Caco-2 (cell line): ENCODE measurements around the gene HGD. TPM values are rescaled to one million over a fixed set of nuclear protein-coding genes. Genes with fewer than 3 reads are reported as not detected.

Experiments used
- Bru-seq: library from RNA; stranded (reverse); fragments of 400-500 nt; gene quantifications from one replicate; lab custom pipeline; 2021; lab: Mats Ljungman, UMichigan
- BruChase-seq, 2 experiments: library from RNA; stranded (reverse); fragments of 400-500 nt; gene quantifications; one replicate each; lab custom pipeline; 2021; lab: Mats Ljungman, UMichigan
- BruUV-seq: library from RNA; stranded (reverse); fragments of 400-500 nt; replicated peaks from 2 replicates; lab custom pipeline; 2021; lab: Mats Ljungman, UMichigan
- CTCF ChIA-PET: fragments of 300-600 bp; sonication (Branson Sonifier 250); formaldehyde crosslinking; loops from one replicate; lab custom pipeline; 2022; ENCODE audit warnings: antibody characterized with exemption; lab: Charles Lee
- POLR2A ChIA-PET: fragments of 300-600 bp; sonication (Branson Sonifier 250); formaldehyde crosslinking; loops from one replicate; lab custom pipeline; 2022; ENCODE audit warnings: antibody characterized with exemption; lab: Charles Lee
- DNase-seq, 2 experiments: peaks; one replicate each; pipeline versions ENCODE4 v3.0.0 to v3.0.0-alpha.2; 2020 to 2022
- H3K27me3 ChIP-seq: replicated peaks from 2 replicates; pipeline ENCODE4 v1.6.0; 2011; ENCODE audit warnings: low read length; ENCODE audit not compliant: control insufficient read depth, insufficient read depth
- H3K36me3 ChIP-seq: 2 replicates; pipeline ENCODE4 v1.5.1; 2011; ENCODE audit warnings: low read length; ENCODE audit not compliant: control insufficient read depth, insufficient read depth
- H3K4me1 ChIP-seq: fragments of 250-450 bp; sonication (Bioruptor Pico); 2 replicates; pipeline ENCODE4 v1.5.1; 2020; ENCODE audit warnings: mild to moderate bottlenecking
- H3K4me3 ChIP-seq: 2 replicates; pipeline ENCODE4 v1.5.1; 2011; ENCODE audit warnings: low read depth, mild to moderate bottlenecking, control low read depth, low read length
- H3K9me3 ChIP-seq: fragments of 250-450 bp; sonication (Bioruptor Pico); 2 replicates; pipeline ENCODE4 v1.5.1; 2020; ENCODE audit warnings: mild to moderate bottlenecking, moderate library complexity
- H3K27ac Mint-ChIP-seq: one replicate; pipeline ENCODE4 v1.8.0; 2022; ENCODE audit warnings: mixed read lengths; ENCODE audit not compliant: unreplicated experiment
- H3K27me3 Mint-ChIP-seq: one replicate; pipeline ENCODE4 v1.8.0; 2022; ENCODE audit warnings: mixed read lengths; ENCODE audit not compliant: insufficient read depth, unreplicated experiment
- H3K36me3 Mint-ChIP-seq: one replicate; pipeline ENCODE4 v1.8.0; 2022; ENCODE audit warnings: mild to moderate bottlenecking, mixed read lengths; ENCODE audit not compliant: insufficient read depth, unreplicated experiment
- H3K4me1 Mint-ChIP-seq: one replicate; pipeline ENCODE4 v1.8.0; 2022; ENCODE audit warnings: low read depth, mixed read lengths; ENCODE audit not compliant: unreplicated experiment
- H3K4me3 Mint-ChIP-seq: one replicate; pipeline ENCODE4 v1.8.0; 2022; ENCODE audit warnings: mild to moderate bottlenecking, moderate library complexity, mixed read lengths; ENCODE audit not compliant: unreplicated experiment
- H3K9me3 Mint-ChIP-seq: one replicate; pipeline ENCODE4 v1.8.0; 2022; ENCODE audit warnings: mixed read lengths; ENCODE audit not compliant: unreplicated experiment
- intact Hi-C: fragments of 100-400 bp; cut with micrococcal nuclease; formaldehyde crosslinking; loops from one replicate; pipeline ENCODE4 v1.10.0; 2022; ENCODE audit not compliant: unreplicated experiment
- long read RNA-seq: library from polyadenylated mRNA; stranded (forward); transcript quantifications from one replicate; pipeline ENCODE4 v2.0.0, GENCODE V29; 2022
- total RNA-seq: library from RNA; stranded (reverse); gene quantifications from 2 replicates; pipeline ENCODE4 v1.2.3, GENCODE V29; 2022
- TF ChIP-seq, protein P1 (sequence below), 2 experiments: fragments of 200-600 bp in 1 of 2; IDR thresholded peaks; 1 replicate in 1 of 2; 2 replicates in 1 of 2; pipeline versions ENCODE4 v1.5.1 to v1.8.0; 2011 to 2022; ENCODE audit warnings: antibody characterized with exemption in 1 of 2, control low read depth in 1 of 2, inconsistent platforms in 1 of 2, low read depth in 1 of 2, low read length in 1 of 2, mild to moderate bottlenecking in 1 of 2, moderate library complexity in 1 of 2; ENCODE audit not compliant: insufficient read depth in 1 of 2, severe bottlenecking in 1 of 2, unreplicated experiment in 1 of 2

Gene HGD, protein sequence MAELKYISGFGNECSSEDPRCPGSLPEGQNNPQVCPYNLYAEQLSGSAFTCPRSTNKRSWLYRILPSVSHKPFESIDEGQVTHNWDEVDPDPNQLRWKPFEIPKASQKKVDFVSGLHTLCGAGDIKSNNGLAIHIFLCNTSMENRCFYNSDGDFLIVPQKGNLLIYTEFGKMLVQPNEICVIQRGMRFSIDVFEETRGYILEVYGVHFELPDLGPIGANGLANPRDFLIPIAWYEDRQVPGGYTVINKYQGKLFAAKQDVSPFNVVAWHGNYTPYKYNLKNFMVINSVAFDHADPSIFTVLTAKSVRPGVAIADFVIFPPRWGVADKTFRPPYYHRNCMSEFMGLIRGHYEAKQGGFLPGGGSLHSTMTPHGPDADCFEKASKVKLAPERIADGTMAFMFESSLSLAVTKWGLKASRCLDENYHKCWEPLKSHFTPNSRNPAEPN
- total RNA-seq (76.3 and 102 TPM in 2 replicates), Bru-seq, nascent RNA (percentile 91 among the genes with signal in this experiment), BruChase-seq, experiment 1, labeled RNA remaining after a 2-hour chase (percentile 87 among the genes with signal in this experiment), BruChase-seq, experiment 2, labeled RNA remaining after a 6-hour chase (percentile 81 among the genes with signal in this experiment)
- long read RNA-seq, transcript HGD-201 (14 exons, 2,005 nt), result major isoform, 78 of 152 reads
- long read RNA-seq, partial matches to known transcripts, result 18 of 152 reads
- long read RNA-seq, other reads (novel, unspliced or antisense), result 53 of 152 reads

DNA sequence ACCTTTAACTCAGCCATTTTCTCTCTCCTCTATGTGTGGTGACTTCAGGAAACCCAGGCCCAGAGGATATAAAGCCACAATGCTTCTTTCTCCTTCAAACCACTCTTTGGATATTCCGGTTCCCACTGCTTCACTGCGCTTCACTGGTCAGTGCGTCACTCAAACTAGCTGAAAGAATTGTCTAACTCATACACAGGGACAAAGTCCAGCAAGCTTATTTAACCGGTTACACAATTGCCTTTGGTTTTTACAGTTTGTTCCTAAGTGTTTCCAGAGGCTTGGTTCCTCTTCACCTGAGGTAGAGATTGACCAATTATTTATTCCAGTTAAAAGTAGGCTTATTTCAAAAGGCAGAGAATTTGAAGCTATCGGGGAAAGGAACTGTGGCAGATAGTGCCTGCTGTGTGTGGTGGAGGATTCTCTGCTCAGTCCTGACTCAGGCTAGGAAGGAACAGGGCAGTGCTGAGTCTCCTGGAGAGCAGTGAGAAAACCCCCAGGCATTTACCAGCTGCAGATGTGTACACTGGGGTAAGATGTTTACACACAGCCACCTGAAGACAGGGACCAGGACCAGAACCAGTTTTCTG lies at the start of gene HGD:
Gene HGD (minus strand): TSS at position 145 of the 587 bp plus-strand sequence. CDS start 128 bp downstream, at position 17.
- TF ChIP-seq, protein P1, sequence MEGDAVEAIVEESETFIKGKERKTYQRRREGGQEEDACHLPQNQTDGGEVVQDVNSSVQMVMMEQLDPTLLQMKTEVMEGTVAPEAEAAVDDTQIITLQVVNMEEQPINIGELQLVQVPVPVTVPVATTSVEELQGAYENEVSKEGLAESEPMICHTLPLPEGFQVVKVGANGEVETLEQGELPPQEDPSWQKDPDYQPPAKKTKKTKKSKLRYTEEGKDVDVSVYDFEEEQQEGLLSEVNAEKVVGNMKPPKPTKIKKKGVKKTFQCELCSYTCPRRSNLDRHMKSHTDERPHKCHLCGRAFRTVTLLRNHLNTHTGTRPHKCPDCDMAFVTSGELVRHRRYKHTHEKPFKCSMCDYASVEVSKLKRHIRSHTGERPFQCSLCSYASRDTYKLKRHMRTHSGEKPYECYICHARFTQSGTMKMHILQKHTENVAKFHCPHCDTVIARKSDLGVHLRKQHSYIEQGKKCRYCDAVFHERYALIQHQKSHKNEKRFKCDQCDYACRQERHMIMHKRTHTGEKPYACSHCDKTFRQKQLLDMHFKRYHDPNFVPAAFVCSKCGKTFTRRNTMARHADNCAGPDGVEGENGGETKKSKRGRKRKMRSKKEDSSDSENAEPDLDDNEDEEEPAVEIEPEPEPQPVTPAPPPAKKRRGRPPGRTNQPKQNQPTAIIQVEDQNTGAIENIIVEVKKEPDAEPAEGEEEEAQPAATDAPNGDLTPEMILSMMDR (IDR thresholded peaks at IDR 0.05; ENCODE audit: insufficient read depth in 1 of 2, low read depth in 1 of 2, low read length in 1 of 2, severe bottlenecking in 1 of 2, unreplicated experiment in 1 of 2), result no peak
- H3K4me3 Mint-ChIP-seq, result peak within 1 kb of the TSS; percentile 77
- Histone ChIP-seq H3K27me3 (no peaks in the 10 kb centered on the region), H3K4me3 (peak within 1 kb of the TSS; percentile 40), H3K36me3 (no peaks in the 10 kb centered on the region), H3K9me3 (no peaks in the 10 kb centered on the region), H3K4me1 (peaks cover 52% of the 10 kb centered on the region)
- H3K27me3 Mint-ChIP-seq, result no peaks in the 10 kb centered on the region
- H3K36me3 Mint-ChIP-seq, result peaks cover 26% of the 10 kb centered on the region
- CTCF ChIA-PET, result interaction anchor here (0.5 to 1.4 kb wide), 3 partner anchors 115 to 124 kb away, joined by 3 to 6 read pairs (median 3); no protein-coding TSS in a partner anchor
- peak; percentile 70 to 74 for DNase-seq
- H3K27ac Mint-ChIP-seq, result peak within 1 kb of the TSS; percentile 85
- intact Hi-C loops, result loop anchor here (1.0 kb wide), 3 partner anchors 11 to 86 kb away; partner anchors contain the start of genes GTF2E1, NDUFB4 and RABL3
- BruUV-seq, result no TSS peak
- H3K4me1 Mint-ChIP-seq, result peaks cover 28% of the 10 kb centered on the region
- peaks cover 9% of the 10 kb centered on the region for H3K9me3 Mint-ChIP-seq
- POLR2A ChIA-PET, result interaction anchor here (0.9 to 1.7 kb wide), 3 partner anchors 12 to 85 kb away, joined by 4 to 17 read pairs (median 7); partner anchors contain the start of genes GTF2E1 and RABL3

DNA sequence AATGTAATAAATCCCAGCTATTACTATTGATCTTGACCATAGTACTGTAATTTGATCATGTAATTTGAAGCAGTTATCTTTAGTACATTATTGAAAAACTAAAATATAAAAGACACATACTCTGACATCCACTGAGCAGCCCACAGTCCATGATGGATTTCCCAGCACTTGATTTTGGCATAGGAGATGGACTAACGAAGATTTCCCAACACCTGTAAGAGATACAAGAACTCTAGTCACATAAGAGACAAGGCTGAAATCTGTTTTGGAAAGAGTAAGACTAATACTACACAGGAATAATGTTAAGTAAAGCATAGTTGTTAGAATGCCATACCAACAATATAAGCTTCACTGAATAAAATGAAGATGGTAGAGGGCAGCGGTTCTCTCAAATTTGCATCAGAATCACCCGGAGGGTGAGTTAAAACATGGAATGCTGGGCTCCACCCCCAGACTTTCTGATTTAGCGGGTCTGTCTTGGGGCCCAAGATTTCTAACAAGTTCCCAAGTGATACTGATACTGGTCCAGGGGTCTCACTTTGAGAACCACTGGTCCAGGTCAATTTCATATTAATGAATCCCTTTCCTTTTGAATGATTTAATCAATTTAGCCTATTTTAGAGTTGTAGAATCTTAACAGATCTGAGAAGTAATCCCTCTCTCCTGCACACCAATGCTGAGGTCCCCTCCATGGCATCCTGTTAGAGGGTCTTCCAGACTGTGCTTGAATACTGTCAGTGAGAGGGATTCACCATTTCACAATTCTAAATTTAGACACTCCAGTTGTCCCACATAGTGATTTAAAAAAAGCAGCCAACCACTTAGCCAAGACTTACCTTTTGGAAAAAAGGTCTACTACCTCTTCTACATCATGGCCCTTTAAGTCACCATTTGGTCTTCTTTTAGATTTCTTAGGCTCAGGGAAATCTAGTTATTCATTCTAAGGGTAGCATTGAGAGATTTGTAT lies 48.8 kb upstream of the HGD start:
- BruUV-seq, result no TSS peak
- TF ChIP-seq, protein P1 (IDR thresholded peaks at IDR 0.05; ENCODE audit: insufficient read depth in 1 of 2, low read depth in 1 of 2, low read length in 1 of 2, severe bottlenecking in 1 of 2, unreplicated experiment in 1 of 2), result no peak
- Histone ChIP-seq H3K27me3 (no peaks in the 10 kb centered on the region), H3K4me3 (no peak overlapping the region), H3K4me1 (no peaks in the 10 kb centered on the region), H3K9me3 (no peaks in the 10 kb centered on the region), H3K36me3 (no peaks in the 10 kb centered on the region)
- H3K36me3 Mint-ChIP-seq, result no peaks in the 10 kb centered on the region
- intact Hi-C loops, result no loop called here
- POLR2A ChIA-PET, result no interaction called here
- H3K9me3 Mint-ChIP-seq, result peaks cover 6% of the 10 kb centered on the region
- H3K27ac Mint-ChIP-seq, result no peak overlapping the region
- H3K27me3 Mint-ChIP-seq, result no peaks in the 10 kb centered on the region
- H3K4me1 Mint-ChIP-seq, result no peaks in the 10 kb centered on the region
- no peak overlapping the region for H3K4me3 Mint-ChIP-seq
- DNase-seq, result no peak
- CTCF ChIA-PET, result no interaction called here
